CD4-positive, alpha-beta T cell treated with Interleukin-21 for 1 hour (primary cell): ENCODE data around the gene CSE1L.
"Not testable (repeated sequence)": the region's sequence is repeated elsewhere in the genome, so short reads cannot be mapped to it uniquely, and the experiment has no call there.

ENCODE experiments used
- DNase-seq: peaks from one replicate; pipeline ENCODE4 v3.0.0-alpha.2; 2020

CSE1L gene

GRCh38 chr20:49046087-49046900 is at the start of gene CSE1L:
Gene CSE1L, plus strand, starts transcription at chr20:49046312. Its CDS starts 12,152 bp downstream, at chr20:49058464.
- peak; percentile 94 for DNase-seq

GRCh38 chr20:48999890-49000870 is 45.9 kb upstream of the CSE1L start:
- DNase-seq: no peak

GRCh38 chr20:49001741-49002140 is 44.4 kb upstream of the CSE1L start:
- DNase-seq: no peak

GRCh38 chr20:49006446-49006980 is 39.6 kb upstream of the CSE1L start:
- DNase-seq: no peak

GRCh38 chr20:49009899-49010631 is 36.0 kb upstream of the CSE1L start:
- DNase-seq: no peak

GRCh38 chr20:49024220-49024619 is 21.9 kb upstream of the CSE1L start:
- DNase-seq: no peak

GRCh38 chr20:49028177-49028576 is 17.9 kb upstream of the CSE1L start:
- not testable (repeated sequence) for DNase-seq

- no peak for DNase-seq
Observed at GRCh38 chr20:49028684-49029083, 17.4 kb upstream of the CSE1L start.

- no peak for DNase-seq
Observed at GRCh38 chr20:49029203-49029602, 16.9 kb upstream of the CSE1L start.

GRCh38 chr20:49030954-49031619 is 15.0 kb upstream of the CSE1L start:
- no peak for DNase-seq

- no peak for DNase-seq
Observed at GRCh38 chr20:49032455-49032854, 13.7 kb upstream of the CSE1L start.

- no peak for DNase-seq
Observed at GRCh38 chr20:49034070-49034732, 11.9 kb upstream of the CSE1L start.

GRCh38 chr20:49037962-49038387 is 8.1 kb upstream of the CSE1L start:
- DNase-seq: peak; percentile 45

- DNase-seq: no peak
Observed at GRCh38 chr20:49039854-49040253, 6.3 kb upstream of the CSE1L start.

GRCh38 chr20:49043000-49043399 is 3.1 kb upstream of the CSE1L start:
- no peak for DNase-seq

GRCh38 chr20:49045440-49046086 is 549 bp upstream of the CSE1L start:
- DNase-seq: peak; percentile 19

GRCh38 chr20:49052334-49052733 is 6.2 kb downstream of the CSE1L start:
- DNase-seq: no peak

- no peak for DNase-seq
Observed at GRCh38 chr20:49054056-49054643, 8.0 kb downstream of the CSE1L start.

- DNase-seq: no peak
Observed at GRCh38 chr20:49063279-49063678, 17.2 kb downstream of the CSE1L start.

- DNase-seq: no peak
Observed at GRCh38 chr20:49074521-49074920, 28.4 kb downstream of the CSE1L start.

GRCh38 chr20:49078310-49078709 is 32.2 kb downstream of the CSE1L start:
- no peak for DNase-seq
